OCI-M2 (cell line): ENCODE results near the gene COL4A2.
"Not testable (repeated sequence)": the region's sequence is repeated elsewhere in the genome, so short reads cannot be mapped to it uniquely, and the experiment has no call there.

Experiments
- DNase-seq: peaks from one replicate; lab custom pipeline; 2025; ENCODE audit not compliant: unreplicated experiment; lab: John Stamatoyannopoulos, UW

Gene COL4A2

DNA sequence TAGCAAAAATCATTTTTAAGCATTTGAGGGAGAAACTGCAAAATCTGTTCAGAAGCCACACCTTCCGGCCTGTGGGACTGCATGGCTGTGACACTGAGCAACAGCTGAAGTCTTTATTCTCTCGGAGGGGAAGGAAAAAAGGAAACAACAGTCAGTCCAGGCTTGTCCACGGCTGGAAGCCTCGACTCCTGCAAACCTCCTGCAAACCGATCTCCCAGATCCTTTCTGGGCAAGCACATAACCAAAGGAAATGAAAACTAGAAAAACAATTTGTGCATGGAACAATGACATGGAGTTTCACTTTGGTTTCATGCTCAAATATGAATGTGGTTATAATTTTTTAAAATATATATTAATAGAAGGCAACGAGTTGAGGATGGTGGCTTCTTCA lies 1.1 kb upstream of the COL4A2 start:
- no peak for DNase-seq

DNA sequence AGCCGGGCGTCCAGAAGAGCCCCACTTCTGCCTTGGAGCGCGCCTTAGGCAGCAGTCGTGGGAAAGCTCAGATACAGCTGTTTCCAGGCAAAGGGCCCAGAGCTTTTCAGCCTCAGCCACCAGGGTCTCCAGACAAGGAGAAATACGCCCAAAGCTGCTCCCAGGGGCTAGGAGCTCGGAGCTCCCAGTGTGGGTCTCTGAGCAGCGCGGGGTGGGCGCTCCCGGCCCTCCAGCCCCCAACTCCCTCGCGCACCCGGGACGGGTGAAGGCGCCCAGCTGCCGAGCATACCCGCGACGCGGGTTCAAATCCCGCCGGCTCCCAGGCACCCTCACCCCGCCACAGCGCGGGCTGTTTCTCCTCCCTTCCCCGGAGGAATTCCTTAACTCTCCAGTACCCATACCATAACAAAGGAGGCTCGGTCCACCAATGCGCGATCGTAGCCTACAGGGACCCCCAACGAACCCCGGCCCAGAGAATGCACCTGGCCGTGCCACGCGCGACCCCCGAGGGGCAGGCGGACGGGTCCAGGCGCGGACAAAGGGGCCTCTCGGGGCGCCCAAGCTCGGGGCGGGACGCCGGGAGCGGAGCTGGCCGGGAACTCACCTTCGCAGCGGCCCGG lies 634 bp upstream of the COL4A2 start:
- no peak for DNase-seq

DNA sequence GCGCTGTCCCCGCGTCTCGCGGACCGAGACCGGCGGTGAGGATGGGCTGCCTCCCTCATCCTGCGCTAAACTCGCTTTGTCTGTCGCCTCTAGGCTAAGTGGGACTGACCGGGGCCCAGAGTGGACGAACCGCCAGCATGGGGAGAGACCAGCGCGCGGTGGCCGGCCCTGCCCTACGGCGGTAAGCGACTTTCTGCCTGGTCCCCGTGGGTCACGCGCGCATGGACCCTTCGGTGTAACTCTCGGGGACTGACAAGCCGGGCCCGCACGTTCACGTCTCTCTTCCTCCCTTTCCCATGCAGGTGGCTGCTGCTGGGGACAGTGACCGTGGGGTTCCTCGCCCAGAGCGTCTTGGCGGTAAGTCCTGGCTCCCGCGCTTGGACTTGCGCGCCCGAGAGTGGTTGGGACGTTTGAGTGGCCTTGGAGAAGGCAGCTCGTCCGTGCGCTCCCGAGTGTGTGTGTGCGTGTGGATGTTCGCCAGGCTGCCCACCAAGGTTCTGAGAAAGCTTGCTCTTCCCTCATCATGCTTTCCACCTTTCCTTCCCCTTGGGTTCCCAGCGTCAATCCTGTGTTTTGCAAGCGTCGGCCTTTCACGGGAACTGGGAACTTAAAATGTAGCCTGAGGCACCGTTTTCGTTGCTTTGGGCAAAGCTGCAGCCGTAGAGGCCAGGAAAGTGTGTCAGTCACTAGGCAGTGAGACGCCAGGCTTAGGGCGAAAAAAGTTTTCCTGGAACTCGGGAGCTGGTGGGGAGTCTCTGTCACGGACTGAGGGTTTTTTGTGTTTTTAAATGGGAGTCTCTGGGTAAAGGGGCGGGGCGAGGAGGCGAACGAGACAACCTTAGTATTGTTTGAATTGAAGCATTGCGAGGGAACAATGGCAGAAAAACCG lies 927 bp downstream of the COL4A2 start:
- DNase-seq, result no peak

DNA sequence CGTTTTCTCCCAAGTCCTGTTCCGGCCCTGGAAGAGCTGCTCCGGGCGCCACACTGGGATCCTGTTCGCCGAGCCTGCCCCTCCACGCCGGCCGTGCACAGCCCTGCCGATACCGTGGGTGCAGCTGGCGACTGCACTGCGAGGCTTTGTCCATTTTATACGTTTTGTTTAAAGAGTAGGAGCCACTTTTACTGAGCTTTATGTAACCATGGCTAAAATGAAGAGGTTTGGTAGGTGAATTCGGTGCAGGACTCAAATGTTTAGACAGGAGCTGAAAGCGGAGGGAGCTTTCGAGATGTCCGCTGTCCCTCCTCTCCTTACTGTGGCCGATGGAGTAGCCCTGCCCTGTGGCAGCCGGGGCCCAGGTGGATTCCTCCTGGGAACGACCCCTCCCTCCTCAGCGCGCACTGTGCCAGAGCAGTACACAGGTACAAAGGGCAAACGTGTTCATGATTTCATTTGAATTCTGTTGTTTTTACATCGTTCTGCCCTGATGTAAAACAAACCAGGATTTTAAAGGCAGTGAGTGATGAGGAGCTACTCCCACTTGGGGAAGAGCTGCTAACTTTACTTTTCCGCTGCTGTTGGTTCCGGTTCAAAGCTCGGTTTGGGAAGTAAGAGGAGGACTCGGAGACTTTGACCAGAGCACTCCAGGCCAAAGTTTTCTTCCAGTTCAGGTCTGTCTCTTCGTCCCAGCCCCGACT lies 1.7 kb downstream of the COL4A2 start:
- DNase-seq, result no peak

- no peak for DNase-seq
Measured at GRCh38 chr13:110309661-110310524, 2.8 kb downstream of the COL4A2 start.

DNA sequence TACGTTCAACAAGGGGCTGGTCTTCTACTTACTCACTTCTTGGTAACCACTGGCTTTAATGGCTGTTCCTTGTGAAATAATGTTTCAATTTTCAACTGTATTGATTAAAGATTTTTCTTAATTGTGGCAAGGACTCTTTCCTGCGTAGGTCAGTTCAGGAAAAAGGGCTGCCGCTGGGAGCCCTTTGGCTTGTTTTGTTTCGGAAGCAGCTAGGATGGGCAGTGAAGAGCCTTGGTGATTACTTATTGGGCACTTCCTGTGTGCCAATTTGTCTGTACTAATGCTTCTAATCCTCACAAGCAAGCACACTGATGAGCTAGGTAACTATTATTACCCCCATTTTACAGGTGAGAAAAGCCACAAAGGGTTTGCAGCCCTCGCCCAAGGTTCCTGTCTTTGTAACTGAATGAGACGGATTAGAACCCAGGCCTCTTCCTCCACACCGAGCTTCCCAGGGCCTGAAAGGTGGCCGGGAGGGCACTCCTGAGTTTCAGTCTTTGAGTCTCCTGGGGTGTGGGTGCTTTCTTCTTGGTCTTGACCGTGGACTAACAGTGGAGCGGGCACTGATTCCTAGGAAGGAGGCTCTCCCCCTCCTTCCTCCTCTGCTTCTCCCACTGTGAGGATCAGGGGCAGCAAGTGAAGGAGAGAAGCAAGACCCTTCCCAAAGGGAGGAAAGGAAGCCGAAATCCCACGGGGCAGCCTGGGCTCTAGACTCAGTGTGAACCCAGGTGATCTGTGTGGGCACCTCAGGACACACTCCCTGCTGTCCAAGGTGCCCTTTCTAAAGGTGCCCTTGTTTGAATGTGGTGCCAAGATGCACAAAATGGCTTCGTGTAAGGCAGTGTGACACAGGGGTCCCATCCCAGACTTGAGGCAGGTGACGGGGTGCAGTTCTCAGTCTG lies 3.7 kb downstream of the COL4A2 start:
- no peak for DNase-seq

DNA sequence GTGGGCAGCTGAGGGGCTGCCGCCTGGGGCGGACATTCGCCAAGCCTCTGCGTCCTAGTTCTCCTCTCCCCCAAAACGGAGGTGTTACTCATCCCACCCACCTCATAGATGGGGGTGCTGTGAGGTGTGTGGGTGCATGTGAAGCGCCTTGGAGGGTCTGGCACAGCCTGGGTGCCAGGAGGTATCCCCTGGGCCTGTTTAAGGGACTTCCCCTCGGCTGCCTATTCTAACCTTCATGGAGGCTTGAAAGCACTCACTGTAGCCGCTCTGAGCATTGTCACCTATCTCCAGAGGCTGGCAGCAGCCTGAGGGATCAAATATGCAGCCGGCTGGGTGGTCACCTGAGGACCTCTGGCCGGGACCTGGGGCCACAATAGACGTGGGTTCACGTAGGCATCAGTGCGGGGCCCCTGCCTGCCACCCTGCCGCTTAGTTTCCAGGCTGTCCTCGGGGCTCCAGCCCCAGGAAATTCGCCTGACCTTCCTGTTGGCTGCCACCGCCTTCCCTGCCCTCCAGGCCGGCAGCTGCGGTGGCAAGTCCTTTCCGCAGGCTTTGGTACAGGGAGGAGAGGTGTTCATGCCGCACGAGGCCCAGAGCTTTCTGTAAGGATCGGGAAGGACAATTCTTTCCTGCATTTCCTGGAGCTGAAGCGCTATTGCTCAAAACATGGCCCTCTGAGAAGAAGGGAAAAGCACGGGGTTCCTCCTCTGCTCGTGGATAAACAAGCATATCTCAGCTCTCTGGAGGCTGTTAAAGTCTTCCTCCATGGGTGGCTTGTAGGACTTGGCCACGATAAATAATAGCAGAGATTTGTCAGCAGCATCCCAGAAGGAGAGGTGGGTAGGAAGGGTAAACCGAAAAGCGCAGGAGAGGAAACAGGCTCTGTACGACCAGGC lies 4.6 kb downstream of the COL4A2 start:
- DNase-seq, result no peak

DNA sequence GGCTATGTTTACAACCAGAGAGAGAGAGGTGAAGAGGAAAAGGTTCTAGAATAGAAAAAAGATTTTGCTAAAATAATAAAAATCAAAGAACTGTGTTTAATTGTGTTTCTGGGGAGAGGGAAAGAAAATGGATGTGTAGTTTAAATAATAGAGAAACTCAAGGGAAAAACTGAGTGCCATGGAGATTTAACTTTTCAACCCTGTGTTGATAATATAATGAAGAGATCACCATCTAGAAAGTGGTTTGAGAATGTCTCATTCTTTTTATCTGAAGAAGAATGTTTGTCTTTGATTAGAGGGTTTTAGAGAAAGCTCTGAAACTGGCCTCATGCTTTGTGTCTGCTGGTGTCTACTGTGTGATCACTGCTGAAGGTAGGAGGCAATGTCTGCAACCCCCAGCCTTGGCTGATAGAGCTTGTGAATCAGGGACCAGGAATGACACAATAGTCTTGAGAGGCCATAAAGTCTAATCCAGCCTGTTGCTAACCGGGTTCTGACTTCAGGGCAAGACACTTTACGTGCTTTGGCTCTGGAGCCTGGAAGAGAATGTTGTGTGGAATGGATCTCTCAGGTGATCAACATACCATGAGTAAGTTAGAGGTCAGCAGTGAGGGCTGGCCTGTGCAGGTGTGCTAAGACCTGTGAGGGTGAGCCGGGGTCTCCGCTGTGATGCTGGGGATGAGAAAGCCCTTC lies 5.4 kb downstream of the COL4A2 start:
- DNase-seq, result no peak

DNA sequence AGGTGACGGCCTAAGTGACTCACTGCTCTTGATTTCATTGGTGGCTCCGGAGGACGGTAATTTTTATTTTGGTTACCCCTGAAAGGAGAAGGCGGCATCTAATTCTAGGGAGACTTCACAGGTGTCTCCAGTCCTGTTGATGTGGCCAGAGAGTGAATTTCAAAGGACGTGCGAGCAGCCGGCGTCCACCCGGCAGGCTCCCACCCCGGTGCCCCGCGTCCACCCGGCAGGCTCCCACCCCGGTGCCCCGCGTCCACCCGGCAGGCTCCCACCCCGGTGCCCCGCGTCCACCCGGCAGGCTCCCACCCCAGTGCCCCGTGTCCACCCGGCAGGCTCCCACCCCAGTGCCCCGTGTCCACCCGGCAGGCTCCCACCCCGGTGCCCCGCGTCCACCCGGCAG lies 6.2 kb downstream of the COL4A2 start:
- not testable (repeated sequence) for DNase-seq

GRCh38 chr13:110313733-110314132 lies 6.6 kb downstream of the COL4A2 start:
- not testable (repeated sequence) for DNase-seq

DNA sequence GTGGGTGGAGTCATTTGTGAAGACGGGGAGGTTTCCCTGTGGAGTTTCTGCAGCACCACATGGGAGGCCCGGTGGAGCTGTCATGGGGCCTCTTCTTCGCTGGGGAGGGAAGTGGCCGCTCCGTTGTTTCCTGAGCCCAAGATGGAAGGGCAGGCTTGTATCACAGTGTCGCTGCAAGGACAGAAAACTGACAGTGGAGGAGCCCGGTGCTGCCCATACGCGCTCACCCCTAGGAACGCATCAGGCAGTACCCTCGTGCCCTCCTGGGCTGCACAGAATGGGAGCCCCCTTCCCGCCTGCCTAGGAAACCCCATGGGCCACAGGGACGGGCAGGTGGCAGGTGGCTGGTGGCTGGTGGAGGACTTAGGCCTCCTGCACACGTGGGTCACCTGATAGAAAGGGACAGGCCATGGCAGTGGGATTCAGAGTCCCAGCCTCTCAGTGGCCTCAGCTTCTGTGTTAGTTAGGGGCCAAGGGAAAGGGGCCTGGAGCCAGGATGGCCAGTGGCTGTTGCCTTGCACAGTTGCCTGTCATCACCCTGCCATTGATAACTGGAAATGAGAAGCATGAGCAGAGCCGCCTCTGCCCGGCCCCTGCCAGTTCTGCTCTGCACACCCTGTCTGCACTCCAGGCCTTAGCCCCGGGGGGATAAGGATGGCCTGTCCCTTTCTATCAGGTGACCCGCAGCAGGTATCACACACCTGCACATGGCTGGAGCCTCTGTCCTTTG lies 7.6 kb downstream of the COL4A2 start:
- no peak for DNase-seq

- no peak for DNase-seq
Measured at GRCh38 chr13:110316196-110316595, 9.1 kb downstream of the COL4A2 start.

DNA sequence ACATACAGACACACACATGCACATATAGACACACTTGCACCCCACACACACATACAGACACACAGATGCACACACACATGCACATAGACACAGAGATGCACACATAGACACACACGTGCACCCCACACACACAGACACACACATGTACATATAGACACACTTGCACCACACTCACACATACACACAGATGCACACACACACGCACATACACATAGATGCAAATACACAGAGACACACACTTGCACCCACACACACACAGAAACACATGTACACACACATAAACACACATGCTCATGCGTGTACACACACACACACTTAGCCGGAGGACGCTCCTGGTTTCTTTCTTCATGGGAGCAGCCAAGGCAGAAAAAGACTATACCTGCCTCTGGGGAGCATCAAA lies 10.0 kb downstream of the COL4A2 start:
- no peak for DNase-seq

DNA sequence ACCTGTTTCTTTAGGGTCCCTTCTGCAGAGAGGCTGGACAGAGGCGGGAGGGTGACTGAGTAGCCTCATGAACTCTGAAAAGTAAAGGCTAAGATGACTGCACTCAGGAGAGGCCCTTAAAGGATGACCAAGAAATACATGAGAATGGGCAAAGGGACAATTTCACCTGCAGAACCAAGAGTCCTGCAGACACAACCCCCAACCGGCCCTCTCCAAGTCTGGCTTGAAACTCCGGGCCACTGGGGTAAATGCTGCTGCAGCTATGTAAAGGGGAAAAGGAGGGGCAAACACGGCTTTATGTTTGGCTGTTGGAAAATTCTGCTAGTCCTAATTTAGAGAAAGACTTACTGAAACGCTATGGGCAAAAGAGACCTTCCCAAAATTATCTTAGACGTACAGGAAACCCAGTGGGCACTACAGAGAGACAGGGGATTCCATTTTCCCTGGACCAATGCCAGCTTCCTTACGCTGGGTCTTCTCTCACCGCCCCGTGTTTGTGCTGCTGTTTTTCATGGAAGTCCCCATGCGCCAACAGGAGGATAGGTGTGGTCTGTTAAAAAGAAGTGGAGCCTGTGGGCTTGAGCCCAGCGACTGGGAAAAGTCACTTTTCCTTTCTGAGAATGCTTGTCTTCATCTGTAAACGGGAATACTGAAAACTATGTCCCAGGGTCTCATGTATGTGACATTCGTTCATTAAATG lies 10.6 kb downstream of the COL4A2 start:
- DNase-seq, result no peak

DNA sequence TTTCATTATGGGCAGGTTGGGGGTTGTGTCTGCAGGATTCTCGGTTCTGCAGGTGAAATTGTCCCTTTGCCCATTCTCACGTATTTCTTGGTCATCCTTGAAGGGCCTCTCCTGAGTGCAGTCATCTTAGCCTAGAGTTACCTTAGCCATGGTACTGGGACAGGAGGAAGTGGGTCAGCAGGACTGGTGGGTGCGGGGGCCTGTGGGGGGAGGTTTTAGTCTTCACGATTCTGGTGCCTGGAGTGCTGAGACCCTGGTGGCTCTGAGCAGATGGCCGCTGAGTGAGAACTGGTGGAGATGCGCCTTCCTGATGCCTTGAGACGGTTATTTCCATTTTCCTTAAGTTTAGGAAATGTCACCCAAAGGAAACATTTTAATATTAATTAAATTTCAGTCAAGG lies 11.8 kb downstream of the COL4A2 start:
- DNase-seq, result no peak

DNA sequence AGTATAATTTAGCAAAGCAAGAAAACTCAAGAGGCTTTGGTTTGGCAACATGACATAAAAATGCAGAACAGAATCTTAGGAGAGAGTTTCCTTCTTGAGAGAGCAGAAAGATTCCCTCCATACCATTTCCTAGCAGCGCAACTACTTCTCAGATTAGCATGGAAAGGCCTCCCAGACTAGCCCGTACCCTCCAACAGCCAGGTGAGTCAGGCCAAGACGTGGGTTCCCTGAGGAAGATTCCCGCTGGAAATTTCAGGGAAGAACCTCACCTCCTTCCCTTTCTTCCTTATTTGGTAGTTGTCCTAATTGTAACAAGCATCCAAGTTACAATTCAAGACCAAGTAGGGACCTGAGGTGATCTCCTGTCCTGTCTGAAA lies 12.3 kb downstream of the COL4A2 start:
- DNase-seq, result no peak
